Measurements from ENCODE around the gene CLASP1.

Gene CLASP1

GRCh38 chr2:121605820-121606733 is 43.2 kb downstream of the CLASP1 start:
- TF ChIP-seq CTCF (IDR thresholded peaks at IDR 0.05; ENCODE audit: insufficient read depth, low read depth, low read length, missing control alignments) = no peak
- no peak for DNase-seq (ENCODE audit: low read depth)

GRCh38 chr2:121603185-121603584 is 46.1 kb downstream of the CLASP1 start:
- TF ChIP-seq CTCF (IDR thresholded peaks at IDR 0.05; ENCODE audit: insufficient read depth, low read depth, low read length, missing control alignments) = no peak
- DNase-seq (ENCODE audit: low read depth) = no peak
- no peak overlapping the region for H3K4me3 ChIP-seq (ENCODE audit: low read length)

More at GRCh38 chr2:121605820-121606733, 43.2 kb downstream of the CLASP1 start:
- no peak overlapping the region for H3K4me3 ChIP-seq (ENCODE audit: low read length)

- no peak overlapping the region for H3K4me3 ChIP-seq (ENCODE audit: low read length)
- no peak for TF ChIP-seq CTCF (IDR thresholded peaks at IDR 0.05; ENCODE audit: insufficient read depth, low read depth, low read length, missing control alignments)
- DNase-seq (ENCODE audit: low read depth) = no peak
Measured at GRCh38 chr2:121599963-121600651, 49.2 kb downstream of the CLASP1 start.

- TF ChIP-seq CTCF (IDR thresholded peaks at IDR 0.05; ENCODE audit: insufficient read depth, low read depth, low read length, missing control alignments) = no peak
- H3K4me3 ChIP-seq (ENCODE audit: low read length) = no peak overlapping the region
- peak; percentile 61 for DNase-seq (ENCODE audit: low read depth)
Measured at GRCh38 chr2:121598087-121598486, 51.2 kb downstream of the CLASP1 start.

GRCh38 chr2:121596221-121597080 is 52.8 kb downstream of the CLASP1 start:
- peak; percentile 49 for DNase-seq (ENCODE audit: low read depth)
- peak; percentile 58 for TF ChIP-seq CTCF (IDR thresholded peaks at IDR 0.05; ENCODE audit: insufficient read depth, low read depth, low read length, missing control alignments)
- peak overlapping the region; percentile 9 for H3K4me3 ChIP-seq (ENCODE audit: low read length)

- TF ChIP-seq CTCF (IDR thresholded peaks at IDR 0.05; ENCODE audit: insufficient read depth, low read depth, low read length, missing control alignments) = no peak
- DNase-seq (ENCODE audit: low read depth) = peak; percentile 28
Measured at GRCh38 chr2:121595012-121595891, 54.0 kb downstream of the CLASP1 start.

More at GRCh38 chr2:121595012-121595891, 54.0 kb downstream of the CLASP1 start:
- no peak overlapping the region for H3K4me3 ChIP-seq (ENCODE audit: low read length)
